ENCODE measurements around the gene S100A6. TPM values are rescaled to one million over a fixed set of nuclear protein-coding genes. Genes with fewer than 3 reads are reported as not detected.

The S100A6 gene
- total RNA-seq, 1 donor from 2014 or later = 418 TPM

DNA sequence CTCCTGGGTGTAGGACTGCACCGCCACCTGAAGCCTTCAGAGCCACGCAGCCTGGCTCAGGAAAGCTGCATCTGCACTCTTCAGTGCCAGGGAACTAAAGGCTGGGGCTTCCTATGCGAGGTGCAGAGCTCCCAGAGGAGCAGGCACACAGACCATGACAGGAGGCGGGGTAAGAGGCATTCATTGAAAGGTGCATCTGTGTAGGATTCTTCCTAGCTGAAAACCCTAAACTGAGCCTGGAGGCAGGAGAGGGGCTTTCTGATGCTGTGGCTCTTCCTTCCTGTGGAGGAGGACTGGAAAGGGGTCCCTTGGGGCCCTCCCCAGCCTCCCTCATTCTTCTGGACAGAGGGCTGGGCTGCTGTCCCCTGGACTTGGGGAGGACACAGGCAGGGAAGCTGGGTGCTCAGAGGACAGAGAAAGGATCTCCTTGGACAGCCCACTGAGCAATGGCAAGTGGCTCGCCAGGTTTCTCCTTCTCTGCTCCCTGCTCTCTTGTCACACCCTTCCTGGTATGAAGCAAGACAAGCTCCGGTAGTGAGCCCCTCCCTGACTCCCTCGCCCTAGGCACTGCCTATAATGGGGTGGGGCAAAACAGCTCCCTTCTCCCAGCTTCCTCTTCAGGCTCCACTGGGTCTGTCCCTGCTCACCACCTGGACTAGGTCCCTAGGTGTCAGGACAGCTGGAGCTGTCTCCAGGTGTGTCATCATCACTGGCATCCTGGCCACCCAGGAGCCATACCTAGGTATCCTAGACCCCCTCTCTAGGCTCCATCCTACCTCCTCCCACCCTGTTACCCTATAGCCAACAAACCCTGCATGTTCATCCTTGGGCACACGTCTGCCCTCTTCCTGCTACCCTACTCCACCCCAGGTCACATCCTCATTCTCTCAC is 20.0 kb downstream of the S100A6 start:
- intact Hi-C loops (cut with DNase I) = no loop called here
- DNase-seq (ENCODE audit: low spot score) = peak; percentile 84

DNA sequence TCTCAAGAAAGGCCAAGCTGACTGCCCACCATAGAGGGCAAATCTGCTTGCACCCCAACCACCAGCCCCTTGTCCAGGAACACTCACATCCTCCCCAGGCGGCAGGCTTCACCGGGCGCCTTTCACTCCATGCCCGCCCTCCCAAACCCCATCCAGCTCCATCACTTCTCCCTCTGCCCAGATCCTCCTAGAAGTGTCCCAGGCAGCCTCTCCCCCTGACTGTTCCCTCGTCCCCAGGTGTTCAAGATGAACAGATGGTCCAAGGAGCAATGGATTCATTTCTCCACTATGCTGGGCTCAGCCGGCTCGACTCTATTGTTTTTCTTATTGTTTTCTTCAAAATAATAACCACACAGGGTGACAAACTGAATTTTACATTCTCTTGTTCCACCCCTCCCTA is 22.1 kb downstream of the S100A6 start:
- no peak for DNase-seq (ENCODE audit: low spot score)
- intact Hi-C loops (cut with DNase I) = loop anchor here (5.0 kb wide), 1 partner anchor 104 kb away; the partner anchor contains the start of gene S100A14

DNA sequence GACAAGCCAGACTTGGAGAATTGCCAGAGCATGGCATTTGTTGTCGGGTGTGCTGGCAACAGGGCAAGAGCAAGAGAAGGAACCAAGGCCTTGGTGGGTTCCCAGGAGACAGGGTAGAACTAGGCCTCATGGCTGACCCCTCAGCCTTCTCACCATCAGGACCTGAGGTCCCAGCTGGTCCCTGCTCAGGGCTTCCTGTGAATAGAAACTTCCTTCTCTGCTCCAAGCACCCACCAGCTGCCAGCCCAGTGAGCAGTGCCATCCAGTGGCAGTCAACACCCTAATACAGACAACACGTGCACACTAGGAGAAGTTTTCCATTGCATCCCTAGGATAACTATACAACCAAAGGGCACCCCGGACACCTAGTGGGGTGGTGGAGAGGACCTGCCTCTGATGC is 22.8 kb downstream of the S100A6 start:
- DNase-seq (ENCODE audit: low spot score) = no peak
- intact Hi-C loops (cut with DNase I) = loop anchor here (5.0 kb wide), 1 partner anchor 104 kb away; the partner anchor contains the start of gene S100A14

DNA sequence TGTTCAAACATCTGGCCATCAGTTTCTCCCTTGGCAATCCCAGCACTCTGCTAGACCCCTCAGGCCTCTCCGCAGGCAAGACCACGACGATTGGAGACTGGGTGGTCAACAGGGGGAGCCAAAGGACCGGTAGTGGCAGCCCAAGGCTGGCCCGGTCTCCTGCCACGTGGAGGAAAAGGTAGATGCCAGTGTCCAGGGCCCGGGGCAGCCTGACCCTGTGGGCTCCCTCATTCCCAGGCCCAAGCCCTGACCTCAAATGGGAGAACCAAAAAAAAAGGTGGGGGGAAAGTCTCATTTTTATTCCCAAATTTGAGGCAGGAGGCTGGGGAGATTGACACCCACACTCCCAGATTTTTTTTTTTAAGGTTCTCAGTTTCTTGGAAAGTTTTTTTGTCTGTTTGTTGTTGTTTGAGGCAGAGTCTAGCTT is 24.8 kb downstream of the S100A6 start:
- intact Hi-C loops (cut with DNase I) = loop anchor here (1.0 to 5.0 kb wide), 3 partner anchors 22 to 106 kb away; partner anchors contain the start of gene S100A14
- DNase-seq (ENCODE audit: low spot score) = peak; percentile 91

DNA sequence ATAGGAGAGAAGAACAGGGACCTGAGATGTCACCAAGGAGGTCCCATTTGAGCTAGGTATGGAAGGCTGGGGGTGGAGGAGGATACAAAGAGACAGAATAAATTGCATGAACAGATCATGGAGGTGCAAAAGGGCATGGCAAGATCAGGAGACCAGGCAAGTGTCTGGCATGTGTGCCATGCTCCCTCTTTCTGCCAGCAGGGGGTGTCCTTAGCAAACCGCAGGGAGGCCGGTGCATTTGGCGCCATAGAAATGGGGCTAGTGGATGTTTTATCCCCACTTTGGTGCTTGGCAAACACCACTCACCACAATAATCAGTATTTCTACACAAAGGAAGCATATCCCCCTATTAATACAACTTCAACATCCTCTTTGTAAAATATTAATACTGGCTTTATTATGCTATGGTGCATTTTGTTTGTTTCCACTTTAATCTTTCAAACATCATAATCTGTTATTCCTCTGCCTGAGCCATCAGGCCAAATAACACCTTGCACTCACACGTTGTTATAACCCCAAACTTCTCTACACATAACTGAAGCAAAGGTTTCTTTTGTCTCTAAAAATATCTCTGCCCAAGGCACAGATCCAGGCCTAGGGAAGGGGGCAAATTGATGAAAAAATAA is 25.9 kb downstream of the S100A6 start:
- DNase-seq (ENCODE audit: low spot score) = peak; percentile 80
- intact Hi-C loops (cut with DNase I) = loop anchor here (5.0 kb wide), 3 partner anchors 107 to 162 kb away; partner anchors contain the start of genes CHTOP, ILF2 and S100A14

DNA sequence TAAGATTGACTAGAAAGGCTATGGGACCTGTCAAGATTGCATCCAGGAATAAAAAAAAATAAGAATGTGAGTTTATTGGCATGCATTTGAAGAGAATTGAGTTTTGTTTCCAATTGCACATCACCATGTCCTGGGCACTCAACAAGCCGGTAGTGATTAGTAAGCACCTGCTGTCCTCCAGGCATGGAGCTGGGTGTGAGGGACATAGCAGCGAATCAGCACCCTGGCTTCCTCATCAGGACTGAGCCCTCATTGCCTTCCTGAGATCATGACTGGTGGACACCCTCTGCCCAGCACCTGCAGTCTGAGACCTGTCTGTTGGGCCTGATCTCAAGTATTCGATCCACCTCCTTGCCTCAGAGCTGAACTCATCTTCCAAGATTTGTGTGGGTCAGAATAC is 26.8 kb downstream of the S100A6 start:
- DNase-seq (ENCODE audit: low spot score) = no peak
- intact Hi-C loops (cut with DNase I) = loop anchor here (5.0 kb wide), 2 partner anchors 123 to 163 kb away; partner anchors contain the start of genes CHTOP and ILF2

DNA sequence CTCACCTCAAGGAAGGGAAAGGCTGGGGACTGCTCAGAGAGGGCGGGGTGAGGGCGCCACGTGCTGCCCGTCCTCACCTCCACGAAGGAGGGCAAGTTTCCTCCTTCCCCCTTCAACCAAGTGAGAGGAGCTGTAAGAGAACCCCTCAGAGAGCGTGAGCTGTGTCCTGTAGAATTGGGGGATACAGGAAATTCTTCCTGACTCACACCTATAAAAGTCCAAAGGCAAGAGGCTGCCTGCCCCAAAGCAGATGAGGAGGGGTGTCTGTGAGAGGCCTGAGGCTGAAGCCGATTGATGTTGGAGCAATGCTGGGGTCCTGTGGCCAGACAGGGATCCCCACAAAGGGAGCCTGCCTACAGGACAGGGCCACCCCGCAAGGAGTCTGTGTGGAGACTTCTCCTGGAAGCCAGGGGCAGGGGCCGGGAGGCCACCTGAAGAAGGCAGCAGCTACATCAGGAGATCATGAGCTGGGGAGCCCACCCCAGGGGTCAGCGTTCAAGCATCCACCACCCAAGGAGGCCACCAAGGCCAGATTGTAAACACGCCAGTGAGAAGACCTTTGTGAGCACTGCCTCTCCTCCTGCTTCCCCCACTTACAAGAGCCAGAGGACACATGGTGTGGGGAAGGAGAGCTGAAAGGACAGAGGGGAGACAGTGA is 27.7 kb downstream of the S100A6 start:
- no peak for DNase-seq (ENCODE audit: low spot score)
- intact Hi-C loops (cut with DNase I) = loop anchor here (1.0 to 5.0 kb wide), 3 partner anchors 58 to 164 kb away; partner anchors contain the start of genes CHTOP and ILF2

DNA sequence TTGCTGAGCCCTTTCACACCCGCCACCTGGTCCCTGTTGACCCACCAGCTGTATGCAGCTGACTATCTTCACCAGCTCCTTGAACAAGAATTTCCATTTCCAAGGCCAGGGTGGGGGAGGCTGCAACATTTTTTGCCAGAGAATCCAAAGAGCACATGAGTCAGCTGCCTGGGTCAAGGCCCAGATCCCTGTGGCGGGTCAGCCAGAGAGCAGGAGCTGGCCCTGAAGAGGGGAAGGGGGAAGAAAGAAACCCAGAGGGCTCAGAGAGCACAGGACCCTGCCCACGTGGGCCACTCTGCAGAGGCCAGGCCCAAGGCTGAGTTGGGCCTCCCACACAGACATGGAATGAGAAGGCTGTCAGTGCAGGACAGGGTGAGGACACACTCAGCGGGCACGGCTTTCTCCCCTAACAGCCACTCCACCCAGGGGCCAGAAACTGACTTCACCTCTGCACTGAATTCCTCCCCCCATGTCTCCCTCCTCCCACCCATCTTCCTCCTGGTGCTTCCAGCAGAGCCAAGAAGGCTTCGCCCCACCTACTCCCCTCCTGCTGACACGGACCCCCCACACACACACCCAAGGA is 28.9 kb downstream of the S100A6 start:
- intact Hi-C loops (cut with DNase I) = loop anchor here (1.0 to 5.0 kb wide), 3 partner anchors 59 to 165 kb away; partner anchors contain the start of genes CHTOP and ILF2

DNA sequence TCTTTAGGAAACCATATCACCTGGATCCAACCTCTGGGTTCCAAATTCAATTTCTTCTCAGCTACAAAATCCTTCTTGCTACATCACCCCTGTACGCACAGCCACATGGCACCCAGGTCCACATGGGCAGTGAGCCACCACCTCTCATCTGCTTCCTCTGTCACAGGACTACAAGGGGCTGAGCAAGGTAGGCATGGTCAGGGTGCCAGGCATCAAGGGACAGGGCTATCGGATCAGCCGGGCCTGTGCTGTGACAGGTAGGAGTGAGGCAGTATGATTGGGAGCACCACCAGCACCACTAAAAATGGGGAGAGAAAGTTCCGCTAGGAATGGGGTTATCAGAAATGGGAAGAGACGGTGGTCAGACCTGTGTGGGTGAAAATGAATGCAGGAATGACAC is 29.4 kb downstream of the S100A6 start:
- no peak for DNase-seq (ENCODE audit: low spot score)
- intact Hi-C loops (cut with DNase I) = loop anchor here (5.0 kb wide), 2 partner anchors 126 to 166 kb away; partner anchors contain the start of genes CHTOP and ILF2

More for the DNA sequence above, 28.9 kb downstream of the S100A6 start:
- peak; percentile 89 for DNase-seq (ENCODE audit: low spot score)

DNA sequence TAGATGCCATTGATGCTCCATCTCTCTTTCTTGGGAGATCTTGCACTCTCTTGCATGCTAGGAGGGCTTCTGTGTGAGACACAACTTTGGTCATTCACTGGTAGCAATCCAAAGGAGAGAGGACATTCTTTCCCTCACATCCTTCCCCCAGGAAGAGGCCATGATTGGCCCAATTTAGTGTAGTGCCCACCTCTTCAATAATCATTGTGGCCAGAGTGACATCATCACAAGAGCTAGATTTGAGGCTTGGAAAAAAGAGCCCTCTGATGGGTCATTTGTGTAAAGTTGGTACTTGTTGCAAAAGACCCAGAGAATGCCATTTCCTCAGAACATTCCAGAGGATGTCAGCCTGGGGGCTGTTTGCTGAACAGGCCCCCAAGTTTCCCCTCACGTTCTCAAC is 30.2 kb downstream of the S100A6 start:
- intact Hi-C loops (cut with DNase I) = loop anchor here (5.0 kb wide), 2 partner anchors 127 to 167 kb away; partner anchors contain the start of genes CHTOP and ILF2
- no peak for DNase-seq (ENCODE audit: low spot score)

DNA sequence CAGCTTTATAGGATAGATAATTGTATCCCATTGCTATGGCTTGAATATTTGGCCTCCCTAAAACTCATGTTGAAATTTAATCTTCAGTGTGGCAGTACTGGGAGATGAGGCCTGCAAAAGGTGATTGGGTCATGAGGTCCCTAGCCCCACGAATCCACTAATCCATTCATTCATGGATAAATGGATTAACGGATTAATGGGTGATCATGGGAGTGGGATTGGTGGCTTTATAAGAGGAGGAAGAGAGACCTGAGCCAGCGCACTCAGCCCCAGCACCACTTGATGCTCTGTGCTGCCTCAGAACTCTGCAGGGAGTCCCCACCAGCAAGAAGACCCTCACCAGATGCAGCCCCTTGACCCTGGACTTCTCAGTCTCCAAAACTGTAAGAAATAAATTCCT is 32.0 kb downstream of the S100A6 start:
- no peak for DNase-seq (ENCODE audit: low spot score)
- intact Hi-C loops (cut with DNase I) = no loop called here

DNA sequence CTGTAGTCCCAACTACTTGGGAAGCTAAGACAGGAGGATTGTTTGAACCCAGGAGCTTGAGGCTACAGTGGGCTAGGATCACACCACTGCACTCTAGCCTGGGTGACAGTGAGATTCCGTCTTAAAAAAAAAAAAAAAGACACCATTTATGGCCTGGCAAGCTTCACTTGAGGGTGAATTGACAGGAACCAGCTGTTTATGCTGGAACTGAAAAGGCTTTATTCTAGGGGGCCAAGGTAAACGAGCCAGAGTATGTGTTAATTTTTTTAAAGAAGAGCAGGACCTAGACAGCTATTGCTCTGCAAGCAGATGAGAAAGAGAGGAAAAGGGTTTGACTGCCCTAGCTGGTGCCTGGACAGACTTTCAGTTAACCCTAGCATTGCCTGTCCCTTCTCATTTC is 37.0 kb downstream of the S100A6 start:
- no peak for DNase-seq (ENCODE audit: low spot score)
- intact Hi-C loops (cut with DNase I) = loop anchor here (5.0 kb wide), 1 partner anchor 101 kb away; no protein-coding TSS in a partner anchor

DNA sequence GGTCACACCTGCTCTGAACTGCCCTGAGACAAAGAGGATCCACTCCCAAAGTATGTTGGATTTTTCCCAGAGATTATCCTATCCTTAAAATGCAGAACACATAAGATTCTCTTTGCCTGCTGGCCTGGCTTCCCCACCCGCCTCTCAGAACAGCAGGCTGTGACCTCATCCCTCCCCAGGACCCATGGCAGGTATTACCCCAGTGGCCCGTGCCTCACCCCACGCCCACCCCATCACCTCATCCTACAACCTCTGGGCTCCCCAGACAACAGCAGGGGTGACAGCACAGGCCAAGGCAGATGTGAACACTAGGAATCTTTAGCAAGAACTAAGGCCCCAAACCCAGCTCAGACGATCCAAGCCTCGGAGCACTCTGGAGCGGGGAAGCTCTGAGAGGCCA is 40.3 kb downstream of the S100A6 start:
- intact Hi-C loops (cut with DNase I) = loop anchor here (1.0 to 5.0 kb wide), 2 partner anchors 98 to 140 kb away; no protein-coding TSS in a partner anchor

DNA sequence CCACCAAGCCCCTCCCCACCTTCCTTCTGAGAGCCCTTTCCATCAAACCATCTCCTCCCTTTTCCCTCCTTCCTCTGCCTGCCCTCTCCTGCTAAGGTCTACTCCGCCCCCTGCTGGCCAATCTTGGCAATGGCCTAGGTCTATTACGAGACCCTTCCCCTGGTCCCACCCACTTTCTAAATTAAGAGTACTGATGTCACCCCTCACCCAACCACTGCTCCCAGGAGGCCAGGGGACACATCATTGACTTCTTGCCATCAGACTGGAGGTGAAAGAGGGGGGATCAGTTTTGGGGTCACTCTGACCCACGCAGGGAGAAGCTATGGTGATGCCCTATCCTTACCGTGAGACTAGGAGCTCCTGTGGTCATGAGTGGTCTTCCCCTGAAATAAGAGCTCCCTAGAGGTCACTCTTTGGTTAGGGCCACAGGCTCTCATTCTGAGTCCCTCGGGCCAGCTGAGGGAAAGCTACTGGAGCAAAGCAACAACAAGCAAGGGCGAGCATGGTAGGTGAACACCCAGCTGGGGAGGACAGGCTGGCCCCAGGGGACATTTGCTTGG is 40.7 kb downstream of the S100A6 start:
- peak; percentile 86 for DNase-seq (ENCODE audit: low spot score)
- intact Hi-C loops (cut with DNase I) = loop anchor here (1.0 to 5.0 kb wide), 2 partner anchors 98 to 140 kb away; no protein-coding TSS in a partner anchor

More for the DNA sequence above, 40.3 kb downstream of the S100A6 start:
- no peak for DNase-seq (ENCODE audit: low spot score)

DNA sequence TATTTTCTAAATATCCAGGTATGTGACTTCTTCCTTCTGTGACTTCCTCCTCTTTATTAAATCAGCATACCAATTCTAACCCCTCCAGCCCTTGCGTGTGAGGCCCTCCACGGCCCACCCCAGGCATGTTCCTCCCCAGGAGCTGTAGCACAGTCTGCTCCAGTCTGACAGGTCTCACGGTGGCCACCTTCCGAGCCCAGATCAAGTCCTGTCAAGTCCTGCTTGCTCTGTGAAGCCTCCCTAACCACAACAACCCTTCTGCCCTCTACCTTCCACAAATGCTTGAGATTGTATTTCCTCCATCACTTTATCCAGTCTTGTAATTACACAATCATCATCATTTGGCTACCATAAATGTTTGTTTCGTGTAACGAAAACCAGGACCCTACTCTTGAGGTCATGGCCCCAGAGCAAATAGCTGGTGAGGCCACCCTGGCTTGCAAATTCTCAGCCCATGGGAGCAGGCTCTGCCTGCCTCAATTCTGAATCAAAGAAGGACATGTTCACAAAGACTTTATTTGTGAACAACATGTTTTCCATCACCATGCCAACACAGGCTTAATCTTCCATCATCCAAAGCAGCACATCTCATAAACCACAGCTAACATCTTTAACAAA is 42.3 kb downstream of the S100A6 start:
- no peak for DNase-seq (ENCODE audit: low spot score)
- intact Hi-C loops (cut with DNase I) = no loop called here

DNA sequence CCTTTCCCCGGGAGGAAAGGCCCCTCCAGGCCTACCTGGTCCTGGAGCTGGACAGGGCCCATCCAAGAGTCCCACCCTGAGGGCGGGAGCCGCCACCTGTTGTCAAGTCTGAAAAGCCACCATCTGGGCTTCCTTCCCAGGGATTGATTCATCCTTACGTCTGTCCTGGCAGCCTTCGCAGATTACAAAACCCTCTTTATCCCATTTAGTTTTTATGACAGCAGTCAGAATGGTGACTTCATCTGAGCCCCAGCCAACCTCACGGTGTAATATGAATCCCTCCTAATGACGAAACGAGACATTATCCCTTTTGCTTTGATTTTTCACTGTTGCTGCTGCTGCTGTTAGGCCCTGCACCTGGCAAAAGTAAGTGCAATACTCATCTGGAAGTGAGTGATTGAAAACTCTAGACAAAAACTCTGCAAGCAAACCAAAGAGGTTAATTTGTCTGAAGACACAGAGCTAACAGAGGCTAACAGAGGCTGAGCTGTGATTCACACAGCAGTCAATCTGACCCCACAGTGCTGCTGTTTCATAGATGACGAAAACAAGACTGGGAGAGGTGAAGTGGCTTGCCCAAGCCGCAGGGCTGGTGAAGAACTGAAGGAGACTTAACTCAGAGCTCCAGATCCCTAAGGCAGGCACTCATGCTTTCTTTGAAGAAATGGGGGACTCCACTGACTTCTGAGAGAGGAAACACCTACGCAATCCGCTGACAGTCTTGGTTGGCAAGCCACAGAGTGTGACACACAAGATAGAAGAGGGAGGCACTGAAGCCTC is 45.3 kb downstream of the S100A6 start:
- no peak for DNase-seq (ENCODE audit: low spot score)
- intact Hi-C loops (cut with DNase I) = no loop called here

DNA sequence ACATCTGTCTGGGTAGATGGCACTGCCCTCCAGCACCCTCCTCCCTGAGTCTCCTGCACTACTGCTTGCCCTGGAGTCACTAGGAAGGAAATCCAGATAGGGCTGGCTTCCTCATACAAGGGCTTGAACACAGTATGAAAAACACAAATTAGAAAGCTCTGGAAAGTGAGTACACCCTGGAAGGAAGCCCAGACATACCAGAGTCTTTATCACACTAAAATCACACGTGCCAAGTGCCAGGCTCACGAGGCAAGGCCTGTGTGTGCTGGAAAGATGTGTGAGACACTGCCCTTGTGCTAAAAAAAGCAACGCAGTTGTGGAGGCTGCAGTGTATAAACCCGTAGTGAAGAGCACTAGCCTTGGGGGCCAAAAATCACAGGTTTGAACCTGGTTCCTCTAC is 47.1 kb downstream of the S100A6 start:
- no peak for DNase-seq (ENCODE audit: low spot score)

DNA sequence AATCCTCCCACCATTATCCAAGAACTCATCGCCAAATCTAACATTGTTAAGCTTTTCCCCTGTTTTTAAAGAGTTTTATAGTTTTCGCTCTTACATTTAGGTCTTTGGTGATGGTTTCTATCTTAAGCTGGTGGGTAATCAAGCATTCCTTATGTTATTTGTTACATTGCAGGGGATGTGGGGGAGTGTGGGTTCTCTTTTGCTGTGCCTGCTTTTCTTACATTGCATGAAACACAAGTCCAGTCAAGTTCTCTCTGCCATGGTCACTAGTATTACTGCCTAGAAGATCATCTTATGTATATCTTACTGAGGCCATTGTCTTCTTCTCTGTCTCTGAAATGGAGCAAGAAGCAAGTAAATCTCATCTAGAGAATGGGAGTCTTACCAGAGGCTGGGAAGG is 48.1 kb downstream of the S100A6 start:
- DNase-seq (ENCODE audit: low spot score) = no peak
- intact Hi-C loops (cut with DNase I) = no loop called here

More for the DNA sequence above, 47.1 kb downstream of the S100A6 start:
- intact Hi-C loops (cut with DNase I) = no loop called here
